ENCODE results near the gene MYD88. TPM values are rescaled to one million over a fixed set of nuclear protein-coding genes. Genes with fewer than 3 reads are reported as not detected.

MYD88 gene
- total and polyA plus RNA-seq, 9 of the 15 experiments (the other 6 are each of a cell fraction or from before 2014, with no cell fraction given): 3.2 to 47.3 (median 27.6) TPM

DNA sequence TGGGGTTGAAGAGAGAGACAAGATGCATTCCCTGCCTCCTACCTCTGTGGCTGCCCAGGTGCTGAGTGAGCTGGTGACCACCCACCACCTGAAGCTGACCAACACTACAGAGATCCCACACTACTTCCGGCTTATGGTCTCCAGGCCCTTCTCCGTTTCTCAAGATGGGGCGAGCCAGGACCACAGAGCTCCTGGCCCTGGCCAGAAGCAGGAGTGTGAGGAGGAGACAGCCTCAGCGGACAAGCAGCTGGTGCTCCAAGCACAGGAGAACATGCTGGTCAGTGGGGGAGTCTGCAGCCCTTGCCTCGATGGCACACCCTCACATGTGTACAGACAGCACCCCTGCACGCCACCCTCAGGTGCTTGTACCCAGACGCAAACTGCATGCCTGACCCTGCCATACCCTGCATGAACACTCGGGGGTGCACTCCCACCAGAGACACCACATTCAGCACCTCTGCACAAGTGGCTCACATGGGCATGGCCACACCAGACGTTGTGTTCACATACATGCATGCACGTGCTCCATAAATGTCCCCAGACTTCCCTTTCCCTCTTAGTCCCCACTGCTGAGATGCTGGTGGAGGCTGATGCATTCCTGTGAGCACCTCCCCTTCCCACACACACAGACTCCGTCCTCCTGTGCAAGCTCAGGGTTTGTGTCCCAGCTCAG is 20.6 kb upstream of the MYD88 start (continued):
- 0 out of 4 replicates have a peak, but pooled peaks of 1 of the 2 experiments have one; percentile 37 for TF ChIP-seq RCOR1 (IDR thresholded peaks at IDR 0.05; ENCODE audit: borderline replicate concordance in 1 of 2, low read depth in 2 of 2, low read length in 2 of 2)
- TF ChIP-seq ZNF431 (CRISPR knock-in tag; IDR thresholded peaks at IDR 0.05): no peak
- TF ChIP-seq RBBP5 (IDR thresholded peaks at IDR 0.05; ENCODE audit: borderline replicate concordance, insufficient read depth, low read length, poor library complexity, severe bottlenecking): no peak
- TF ChIP-seq ZNF212 (CRISPR knock-in tag; IDR thresholded peaks at IDR 0.05): no peak
- no peak for TF ChIP-seq CBFA2T3 (IDR thresholded peaks at IDR 0.05)
- TF ChIP-seq GABPB2 (CRISPR knock-in tag; conservative IDR thresholded peaks at IDR 0.05): no peak
- TF ChIP-seq RBFOX2 (IDR thresholded peaks at IDR 0.05; ENCODE audit: low read depth, low read length): peak; percentile 43; the same call in 1 of the 2 replicates
- TF ChIP-seq MTA2 (IDR thresholded peaks at IDR 0.05; ENCODE audit: low read depth): no peak
- no peak for TF ChIP-seq EHMT2 (IDR thresholded peaks at IDR 0.05)
- no peak for TF ChIP-seq ZNF583 (CRISPR knock-in tag; IDR thresholded peaks at IDR 0.05)
- TF ChIP-seq, protein P1, sequence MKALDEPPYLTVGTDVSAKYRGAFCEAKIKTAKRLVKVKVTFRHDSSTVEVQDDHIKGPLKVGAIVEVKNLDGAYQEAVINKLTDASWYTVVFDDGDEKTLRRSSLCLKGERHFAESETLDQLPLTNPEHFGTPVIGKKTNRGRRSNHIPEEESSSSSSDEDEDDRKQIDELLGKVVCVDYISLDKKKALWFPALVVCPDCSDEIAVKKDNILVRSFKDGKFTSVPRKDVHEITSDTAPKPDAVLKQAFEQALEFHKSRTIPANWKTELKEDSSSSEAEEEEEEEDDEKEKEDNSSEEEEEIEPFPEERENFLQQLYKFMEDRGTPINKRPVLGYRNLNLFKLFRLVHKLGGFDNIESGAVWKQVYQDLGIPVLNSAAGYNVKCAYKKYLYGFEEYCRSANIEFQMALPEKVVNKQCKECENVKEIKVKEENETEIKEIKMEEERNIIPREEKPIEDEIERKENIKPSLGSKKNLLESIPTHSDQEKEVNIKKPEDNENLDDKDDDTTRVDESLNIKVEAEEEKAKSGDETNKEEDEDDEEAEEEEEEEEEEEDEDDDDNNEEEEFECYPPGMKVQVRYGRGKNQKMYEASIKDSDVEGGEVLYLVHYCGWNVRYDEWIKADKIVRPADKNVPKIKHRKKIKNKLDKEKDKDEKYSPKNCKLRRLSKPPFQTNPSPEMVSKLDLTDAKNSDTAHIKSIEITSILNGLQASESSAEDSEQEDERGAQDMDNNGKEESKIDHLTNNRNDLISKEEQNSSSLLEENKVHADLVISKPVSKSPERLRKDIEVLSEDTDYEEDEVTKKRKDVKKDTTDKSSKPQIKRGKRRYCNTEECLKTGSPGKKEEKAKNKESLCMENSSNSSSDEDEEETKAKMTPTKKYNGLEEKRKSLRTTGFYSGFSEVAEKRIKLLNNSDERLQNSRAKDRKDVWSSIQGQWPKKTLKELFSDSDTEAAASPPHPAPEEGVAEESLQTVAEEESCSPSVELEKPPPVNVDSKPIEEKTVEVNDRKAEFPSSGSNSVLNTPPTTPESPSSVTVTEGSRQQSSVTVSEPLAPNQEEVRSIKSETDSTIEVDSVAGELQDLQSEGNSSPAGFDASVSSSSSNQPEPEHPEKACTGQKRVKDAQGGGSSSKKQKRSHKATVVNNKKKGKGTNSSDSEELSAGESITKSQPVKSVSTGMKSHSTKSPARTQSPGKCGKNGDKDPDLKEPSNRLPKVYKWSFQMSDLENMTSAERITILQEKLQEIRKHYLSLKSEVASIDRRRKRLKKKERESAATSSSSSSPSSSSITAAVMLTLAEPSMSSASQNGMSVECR (CRISPR knock-in tag; IDR thresholded peaks at IDR 0.05): no peak
- TF ChIP-seq, protein P2, sequence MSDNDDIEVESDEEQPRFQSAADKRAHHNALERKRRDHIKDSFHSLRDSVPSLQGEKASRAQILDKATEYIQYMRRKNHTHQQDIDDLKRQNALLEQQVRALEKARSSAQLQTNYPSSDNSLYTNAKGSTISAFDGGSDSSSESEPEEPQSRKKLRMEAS (CRISPR knock-in tag; IDR thresholded peaks at IDR 0.05): peak; percentile 92
- TF ChIP-seq MYNN (IDR thresholded peaks at IDR 0.05): peak; percentile 71; the same call in 1 of the 2 replicates
- no peak for TF ChIP-seq MYNN (CRISPR knock-in tag; IDR thresholded peaks at IDR 0.05)
- no peak for TF ChIP-seq SREBF2 (CRISPR knock-in tag; IDR thresholded peaks at IDR 0.05)
- TF ChIP-seq DDX20 (tag; IDR thresholded peaks at IDR 0.05; ENCODE audit: low read depth): no peak
- TF ChIP-seq RBM34 (IDR thresholded peaks at IDR 0.05; ENCODE audit: borderline replicate concordance, insufficient read depth, low read length): no peak
- TF ChIP-seq KLF16 (IDR thresholded peaks at IDR 0.05): no peak
- peak; percentile 61; the same call in 1 of the 2 replicates for TF ChIP-seq ZBTB17 (CRISPR knock-in tag; IDR thresholded peaks at IDR 0.05)
- TF ChIP-seq, protein P3, sequence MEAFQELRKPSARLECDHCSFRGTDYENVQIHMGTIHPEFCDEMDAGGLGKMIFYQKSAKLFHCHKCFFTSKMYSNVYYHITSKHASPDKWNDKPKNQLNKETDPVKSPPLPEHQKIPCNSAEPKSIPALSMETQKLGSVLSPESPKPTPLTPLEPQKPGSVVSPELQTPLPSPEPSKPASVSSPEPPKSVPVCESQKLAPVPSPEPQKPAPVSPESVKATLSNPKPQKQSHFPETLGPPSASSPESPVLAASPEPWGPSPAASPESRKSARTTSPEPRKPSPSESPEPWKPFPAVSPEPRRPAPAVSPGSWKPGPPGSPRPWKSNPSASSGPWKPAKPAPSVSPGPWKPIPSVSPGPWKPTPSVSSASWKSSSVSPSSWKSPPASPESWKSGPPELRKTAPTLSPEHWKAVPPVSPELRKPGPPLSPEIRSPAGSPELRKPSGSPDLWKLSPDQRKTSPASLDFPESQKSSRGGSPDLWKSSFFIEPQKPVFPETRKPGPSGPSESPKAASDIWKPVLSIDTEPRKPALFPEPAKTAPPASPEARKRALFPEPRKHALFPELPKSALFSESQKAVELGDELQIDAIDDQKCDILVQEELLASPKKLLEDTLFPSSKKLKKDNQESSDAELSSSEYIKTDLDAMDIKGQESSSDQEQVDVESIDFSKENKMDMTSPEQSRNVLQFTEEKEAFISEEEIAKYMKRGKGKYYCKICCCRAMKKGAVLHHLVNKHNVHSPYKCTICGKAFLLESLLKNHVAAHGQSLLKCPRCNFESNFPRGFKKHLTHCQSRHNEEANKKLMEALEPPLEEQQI (IDR thresholded peaks at IDR 0.05): no peak
- no peak for TF ChIP-seq BMI1 (IDR thresholded peaks at IDR 0.05; ENCODE audit: low read length)
- no peak for TF ChIP-seq ESRRB (CRISPR knock-in tag; IDR thresholded peaks at IDR 0.05; ENCODE audit: borderline replicate concordance)
- no peak for TF ChIP-seq LEF1 (IDR thresholded peaks at IDR 0.05)
- TF ChIP-seq ZNF134 (CRISPR knock-in tag; conservative IDR thresholded peaks at IDR 0.05): no peak
